NT2/D1 (cell line): ENCODE results near the gene XRCC4.

Source experiments
- DNase-seq: peaks from one replicate; pipeline ENCODE4 v3.0.0-alpha.2; 2011; ENCODE audit warnings: low read depth, low spot score
- H3K27me3 ChIP-seq: 2 replicates; pipeline ENCODE4 v1.6.0; 2011; ENCODE audit warnings: mild to moderate bottlenecking; ENCODE audit not compliant: insufficient read length, insufficient read depth
- H3K36me3 ChIP-seq: 2 replicates; pipeline ENCODE4 v1.6.1; 2011; ENCODE audit warnings: mild to moderate bottlenecking, low read length, mixed read lengths; ENCODE audit not compliant: insufficient read depth, insufficient read length
- H3K4me1 ChIP-seq: 2 replicates; pipeline ENCODE4 v1.5.1; 2011; ENCODE audit not compliant: insufficient read depth, insufficient read length
- H3K4me3 ChIP-seq: 2 replicates; pipeline ENCODE4 v1.5.1; 2011; ENCODE audit warnings: low read depth; ENCODE audit not compliant: insufficient read length
- H3K9ac ChIP-seq: 2 replicates; pipeline ENCODE4 v1.6.0; 2011; ENCODE audit warnings: low read depth; ENCODE audit not compliant: insufficient read length
- H3K9me3 ChIP-seq: 2 replicates; pipeline ENCODE4 v1.5.1; 2011; ENCODE audit warnings: mild to moderate bottlenecking, low read length; ENCODE audit not compliant: insufficient read depth
- SUZ12 ChIP-seq: IDR thresholded peaks from 2 replicates; pipeline ENCODE4 v1.6.1; 2011; ENCODE audit not compliant: insufficient read length, insufficient read depth; ENCODE audit errors: extremely low read depth
- YY1 ChIP-seq: IDR thresholded peaks from 2 replicates; pipeline ENCODE4 v1.6.1; 2011; ENCODE audit not compliant: insufficient read length, insufficient read depth
- ZNF274 ChIP-seq: IDR thresholded peaks from 2 replicates; pipeline ENCODE4 v1.6.1; 2011; ENCODE audit warnings: mild to moderate bottlenecking, low read depth, low read length

XRCC4 gene

DNA sequence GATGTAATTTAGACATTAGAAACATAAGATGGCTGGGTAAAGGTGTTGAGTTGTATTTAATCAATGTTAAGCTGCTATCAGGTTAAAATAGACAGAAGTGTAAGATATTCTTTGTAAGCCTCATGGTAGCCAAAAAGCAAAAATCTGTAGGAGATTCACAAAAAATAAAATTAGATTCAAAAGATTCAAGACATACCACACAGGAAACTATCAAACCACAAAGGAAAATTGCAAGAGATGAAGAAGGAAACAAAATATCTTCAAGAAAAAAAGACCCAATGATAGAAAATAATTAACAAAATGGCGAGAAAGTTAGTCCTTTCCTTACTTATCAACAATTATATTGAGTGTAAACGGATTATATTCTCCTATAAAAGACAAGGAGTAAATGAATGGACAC lies 15.3 kb downstream of the XRCC4 start:
- Histone ChIP-seq H3K36me3 (no peaks in the 10 kb centered on the region), H3K4me3 (no peak overlapping the region), H3K4me1 (no peaks in the 10 kb centered on the region), H3K9ac (no peak overlapping the region), H3K27me3 (no peaks in the 10 kb centered on the region), H3K9me3 (peaks cover 25% of the 10 kb centered on the region)
- TF ChIP-seq ZNF274 (no peak), SUZ12 (no peak), YY1 (no peak)
- no peak for DNase-seq

DNA sequence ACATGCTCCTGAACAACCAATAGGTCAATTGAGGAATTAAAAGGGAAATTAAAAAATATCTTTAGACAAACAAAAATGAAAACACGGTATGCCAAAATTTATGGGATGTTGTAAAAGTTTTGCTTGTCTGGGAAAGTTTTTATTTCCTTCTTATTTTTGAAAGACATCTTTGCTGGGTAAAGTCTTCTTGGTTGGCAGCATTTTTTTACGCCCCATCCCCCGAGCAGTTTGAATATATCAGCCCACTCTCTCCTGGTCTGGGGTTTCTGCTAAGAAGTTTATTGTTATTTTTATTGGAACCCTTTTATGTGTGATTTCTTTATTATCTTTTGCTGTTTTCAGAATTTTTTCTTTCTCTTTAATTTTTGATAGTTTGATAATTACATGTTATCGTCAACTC lies 16.3 kb downstream of the XRCC4 start:
- Histone ChIP-seq H3K9me3 (peaks cover 25% of the 10 kb centered on the region), H3K4me1 (no peaks in the 10 kb centered on the region), H3K9ac (no peak overlapping the region), H3K27me3 (no peaks in the 10 kb centered on the region), H3K4me3 (no peak overlapping the region), H3K36me3 (no peaks in the 10 kb centered on the region)
- TF ChIP-seq YY1: no peak
- TF ChIP-seq ZNF274: no peak
- TF ChIP-seq SUZ12: no peak
- no peak for DNase-seq

- H3K9ac ChIP-seq: no peak overlapping the region
- TF ChIP-seq SUZ12 (no peak), ZNF274 (no peak), YY1 (no peak)
Observed at GRCh38 chr5:83095163-83095956, 18.0 kb downstream of the XRCC4 start.

DNA sequence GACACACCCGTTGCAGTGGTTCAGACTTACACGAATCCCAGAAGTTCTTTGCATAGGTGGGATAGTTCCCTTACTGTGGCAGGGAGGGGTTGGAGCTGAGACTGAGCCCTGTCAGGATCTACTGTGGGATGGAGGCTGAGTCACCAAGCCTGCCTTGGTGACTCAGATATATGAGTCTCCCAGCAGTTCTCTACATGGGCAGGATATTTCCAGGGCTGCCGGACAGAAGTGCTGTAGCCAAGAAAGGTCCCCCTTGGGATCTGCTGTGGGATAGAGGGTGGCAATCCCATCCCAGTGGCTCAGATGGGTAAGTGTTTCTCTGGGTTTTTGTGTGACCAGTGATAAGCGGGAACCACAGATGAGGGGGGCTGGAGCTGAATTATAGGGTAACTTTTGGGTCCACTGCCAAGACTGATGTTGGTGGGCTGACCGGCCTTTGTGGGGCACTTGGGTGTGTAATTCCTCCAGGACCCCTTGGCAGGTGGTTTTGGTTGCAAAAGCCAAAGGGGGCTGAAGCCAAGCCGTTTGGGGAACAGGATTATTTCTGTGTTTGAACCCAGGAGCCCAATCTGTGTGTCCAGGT lies 18.7 kb downstream of the XRCC4 start:
- no peak for DNase-seq
- H3K9ac ChIP-seq: no peak overlapping the region
- no peaks in the 10 kb centered on the region for H3K27me3 ChIP-seq
- TF ChIP-seq ZNF274 (no peak), SUZ12 (no peak), YY1 (no peak)
- no peaks in the 10 kb centered on the region for H3K36me3 ChIP-seq
- H3K9me3 ChIP-seq: peaks cover 18% of the 10 kb centered on the region
- H3K4me3 ChIP-seq: no peak overlapping the region
- H3K4me1 ChIP-seq: no peaks in the 10 kb centered on the region

More at GRCh38 chr5:83095163-83095956, 18.0 kb downstream of the XRCC4 start:
- H3K4me1 ChIP-seq: no peaks in the 10 kb centered on the region
- H3K9me3 ChIP-seq: peaks cover 25% of the 10 kb centered on the region
- H3K36me3 ChIP-seq: no peaks in the 10 kb centered on the region
- H3K27me3 ChIP-seq: no peaks in the 10 kb centered on the region
- DNase-seq: no peak
- no peak overlapping the region for H3K4me3 ChIP-seq

DNA sequence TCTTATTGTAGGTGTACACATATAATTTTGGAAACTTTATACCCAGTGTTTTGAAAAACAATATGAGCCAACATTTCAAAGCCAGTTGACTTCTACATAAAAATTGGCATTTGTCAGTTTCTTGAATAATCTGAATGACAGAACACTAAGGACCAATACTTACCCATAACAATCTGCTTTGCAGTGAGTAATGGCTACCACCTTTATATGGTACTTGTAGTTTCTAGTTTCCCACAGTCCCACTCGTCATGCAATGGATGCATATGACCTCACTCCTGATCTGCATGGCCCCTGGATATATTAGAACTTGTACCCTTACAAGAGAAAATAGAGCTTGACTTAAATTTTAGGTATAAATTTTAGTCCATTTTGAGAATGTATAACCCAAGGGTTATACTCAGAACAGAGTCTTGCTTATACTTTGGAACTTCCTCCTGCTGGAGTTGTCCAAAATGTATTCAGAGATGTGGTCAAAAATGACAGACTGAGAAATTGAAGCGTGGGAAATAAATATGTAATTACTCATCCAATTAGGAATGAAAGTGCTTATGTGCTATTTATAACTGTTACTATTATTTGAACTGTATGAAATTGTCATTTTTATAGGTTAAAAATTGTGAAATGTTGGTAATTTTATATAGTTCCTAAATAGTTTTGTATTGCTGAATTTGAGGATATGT lies 19.5 kb downstream of the XRCC4 start:
- H3K4me1 ChIP-seq: no peaks in the 10 kb centered on the region
- no peaks in the 10 kb centered on the region for H3K27me3 ChIP-seq
- TF ChIP-seq SUZ12 (no peak), ZNF274 (no peak), YY1 (no peak)
- no peak overlapping the region for H3K9ac ChIP-seq
- DNase-seq: no peak
- H3K36me3 ChIP-seq: no peaks in the 10 kb centered on the region
- H3K4me3 ChIP-seq: no peak overlapping the region
- H3K9me3 ChIP-seq: peaks cover 17% of the 10 kb centered on the region

DNA sequence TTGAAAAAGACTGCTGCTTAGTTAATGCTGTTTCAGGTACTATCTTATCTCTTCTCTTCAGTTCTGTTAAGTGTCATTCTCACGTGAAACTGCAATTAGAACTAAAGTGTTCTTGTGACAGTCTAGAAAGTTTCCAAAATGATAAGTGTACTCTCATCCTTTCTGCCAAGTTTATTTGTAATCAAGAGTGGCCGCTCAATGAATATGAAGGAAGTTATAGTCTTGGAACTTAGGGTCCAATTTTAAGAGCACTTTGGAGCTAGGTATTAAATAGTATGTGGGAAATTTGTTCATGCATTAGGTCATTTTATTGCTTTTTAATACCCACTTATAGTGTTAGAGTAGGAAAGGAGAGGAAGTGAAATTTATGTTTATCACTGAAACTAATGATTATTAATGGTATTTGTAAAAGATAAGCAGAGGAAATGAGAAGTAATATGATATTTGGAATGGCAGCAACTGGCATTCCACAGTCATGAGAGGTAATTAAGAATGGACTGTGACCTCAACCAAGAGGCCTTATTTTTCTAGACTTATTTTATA lies 20.4 kb downstream of the XRCC4 start:
- H3K27me3 ChIP-seq: no peaks in the 10 kb centered on the region
- H3K4me3 ChIP-seq: no peak overlapping the region
- H3K9ac ChIP-seq: no peak overlapping the region
- peaks cover 13% of the 10 kb centered on the region for H3K9me3 ChIP-seq
- H3K4me1 ChIP-seq: no peaks in the 10 kb centered on the region
- TF ChIP-seq SUZ12: no peak
- no peak for TF ChIP-seq ZNF274
- TF ChIP-seq YY1: no peak
- H3K36me3 ChIP-seq: no peaks in the 10 kb centered on the region
- DNase-seq: no peak

GRCh38 chr5:83099001-83099400 lies 21.7 kb downstream of the XRCC4 start:
- H3K36me3 ChIP-seq: no peaks in the 10 kb centered on the region
- no peak overlapping the region for H3K4me3 ChIP-seq
- TF ChIP-seq YY1: no peak
- no peak for TF ChIP-seq SUZ12
- no peak for TF ChIP-seq ZNF274
- H3K4me1 ChIP-seq: no peaks in the 10 kb centered on the region
- DNase-seq: no peak
- no peak overlapping the region for H3K9ac ChIP-seq
- H3K27me3 ChIP-seq: no peaks in the 10 kb centered on the region
- peaks cover under 1% of the 10 kb centered on the region; the same call in 1 of the 2 replicates for H3K9me3 ChIP-seq
